Heart right ventricle (tissue), 16 donors: ENCODE data around the gene PCSK6. TPM values are rescaled to one million over a fixed set of nuclear protein-coding genes. Genes with fewer than 3 reads are reported as not detected.

Source experiments
- ATAC-seq, 8 donors: fragments of 200-7000 bp; cut with Tn5 transposase; one replicate each; pipeline ENCODE4 v1.9.1; 2020; ENCODE audit warnings: mild to moderate bottlenecking in 8 of 8, moderate library complexity in 8 of 8, moderate number of reproducible peaks in 1 of 8
- DNase-seq, 2 donors: peaks; one replicate each; pipeline ENCODE4 v3.0.0-alpha.2; 2020
- H3K27ac ChIP-seq, 10 donors: fragments of 200-600 bp; sonication (generic) in 2 of 10; one replicate each; pipeline versions ENCODE4 v1.5.0 to v1.8.0; 2020 to 2022; ENCODE audit warnings: mild to moderate bottlenecking in 3 of 10
- H3K27me3 ChIP-seq, 7 donors: fragments of 200-600 bp; one replicate each; pipeline ENCODE4 v1.8.0; 2021 to 2022; ENCODE audit warnings: mild to moderate bottlenecking in 2 of 7
- H3K36me3 ChIP-seq, 9 donors: fragments of 200-600 bp; sonication (generic) in 1 of 9; one replicate each; pipeline versions ENCODE4 v1.5.0 to v1.8.0; 2020 to 2022; ENCODE audit warnings: mild to moderate bottlenecking in 2 of 9
- H3K4me1 ChIP-seq, 9 donors: fragments of 200-600 bp; sonication (generic) in 1 of 9; one replicate each; pipeline versions ENCODE4 v1.5.0 to v1.8.0; 2020 to 2022; ENCODE audit warnings: mild to moderate bottlenecking in 4 of 9
- H3K4me3 ChIP-seq, 10 donors: fragments of 200-600 bp; sonication (generic) in 2 of 10; one replicate each; pipeline versions ENCODE4 v1.5.0 to v1.8.0; 2020 to 2022; ENCODE audit warnings: mild to moderate bottlenecking in 7 of 10, moderate library complexity in 2 of 10
- H3K9me3 ChIP-seq, 11 donors: fragments of 200-600 bp in 10 of 11; sonication (generic) in 2 of 11; one replicate each; pipeline versions ENCODE4 v1.5.0 to v1.8.0; 2013 to 2022; ENCODE audit warnings: mild to moderate bottlenecking in 2 of 11, control low read depth in 1 of 11, moderate library complexity in 1 of 11
- CTCF ChIP-seq, 9 donors: fragments of 200-600 bp; sonication (generic) in 2 of 9; IDR thresholded peaks; one replicate each; pipeline versions ENCODE4 v1.5.0 to v1.8.0; 2021 to 2022; ENCODE audit warnings: antibody characterized with exemption in 9 of 9, mild to moderate bottlenecking in 5 of 9, moderate library complexity in 1 of 9
- WGBS, 2 donors: extraction: QIAGEN DNeasy Blood & Tissue Kit; methylation state at CpG; one replicate each; pipeline ENCODE4 v1.1.7; 2013; ENCODE audit warnings: inconsistent platforms in 1 of 2; 5-methylcytosine and 5-hydroxymethylcytosine counted together
- intact Hi-C, 10 donors: fragments of 100-400 bp; cut with DNase I; formaldehyde crosslinking; loops; one replicate each; pipeline versions ENCODE4 v1.11.1 to v1.14.2; 2022
- polyA plus RNA-seq, 2 donors: library from polyadenylated mRNA; stranded (reverse); fragments of 200-250 nt; gene quantifications; one replicate each; pipeline ENCODE4 v1.2.3, GENCODE V29; 2013
- total RNA-seq, 10 donors: library from RNA; stranded (reverse); fragmentation: NEBNext Ultra II Directional in 3 of 10; extraction: Animal tissue kit (Norgen Biotek cat#: 25700) in 3 of 10; gene quantifications; one replicate each; pipeline versions ENCODE4 v1.2.1 to v1.2.4, GENCODE V29; 2021 to 2023
- donor health status: Arrhythmogenic right ventricular cardiomyopathy.
- donor health status: ischemic (EF 13 %, LVEDD 7.1; RV severe dilation, severe dysfunction).
- donor health status: healthy with polysubstance abuse.
- donor health status: DM: no; HTN: yes; CAD: no.
- donor health status: DM: no; HTN: no; CAD: no.
- donor health status: ischemic (EF 25% LVEDD 6.9; RV normal size, moderate dysfunction).
- donor health status: ischemic (EF 25% LVEDD 5.7; RV mildly dilated, moderate dysfunction).
- donor health status: healthy.
- donor health status: DM: yes; HTN: yes; CAD: no.
- donor health status: Ischemic cardiomyopathy.
- donor health status: ischemic (EF 35%, LVEDD 5.7; RV mildly dilated, moderate dysfunction).
- donor health status: nonischemic (EF 11% LVEDD 7.7; RV severe dilation, severe dysfunction).
- donor health status: DM: yes; HTN: yes; CAD: no.
- donor health status: PGD.
- donor health status: ischemic (EF 29% LVEDD 5.4; RV normal size, mild dysfunction).
- donor health status: nonischemic (EF 23%, LVEDD 6.1; RV moderate dilation, normal function).

PCSK6 gene
- total and polyA plus RNA-seq, 12 donors: 4.6 to 34.0 (median 21.7) TPM

GRCh38 chr15:101411085-101411484 lies 78.4 kb downstream of the PCSK6 start:
- intact Hi-C loops: loop anchor here in 1 of 10 donors (5.0 kb wide), 1 partner anchor 49 kb away; no protein-coding TSS in a partner anchor
- WGBS, 2 donors: 84 to 89% methylated on average over 12 of the region's 12 CpGs
- DNase-seq (no peak), ATAC-seq (no peak)
- Histone ChIP-seq H3K27ac (no peak overlapping the region), H3K36me3 (peaks cover 0 to 20% (median 0%) of the 10 kb centered on the region in 9 donors), H3K9me3 (no peaks in the 10 kb centered on the region), H3K27me3 (no peaks in the 10 kb centered on the region), H3K4me1 (no peaks in the 10 kb centered on the region), H3K4me3 (no peak overlapping the region)
- TF ChIP-seq CTCF (IDR thresholded peaks at IDR 0.05): no peak

DNA sequence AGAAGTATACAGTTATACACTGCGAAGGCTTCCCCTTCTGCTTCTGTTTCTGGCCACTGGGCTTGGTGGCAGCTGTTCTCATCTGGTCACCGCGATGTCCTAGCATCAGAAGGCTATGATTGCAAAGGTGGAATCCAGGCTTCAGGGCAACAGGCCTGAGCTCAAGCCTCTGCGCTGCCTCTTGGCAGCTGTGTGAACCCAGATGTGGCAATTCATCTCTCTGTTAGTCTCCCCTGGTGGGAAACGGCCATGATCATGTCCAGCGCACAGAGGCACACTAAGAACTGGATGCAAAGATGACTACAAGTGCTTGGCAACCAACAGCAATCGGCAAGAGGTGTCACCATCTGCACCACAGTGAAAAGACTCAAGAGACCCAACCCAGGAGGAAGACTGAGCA lies 78.9 kb downstream of the PCSK6 start:
- Histone ChIP-seq H3K27me3 (no peaks in the 10 kb centered on the region), H3K36me3 (peaks cover 0 to 20% (median 0%) of the 10 kb centered on the region in 9 donors), H3K9me3 (no peaks in the 10 kb centered on the region), H3K4me3 (no peak overlapping the region), H3K27ac (no peak overlapping the region), H3K4me1 (no peaks in the 10 kb centered on the region)
- ATAC-seq (no peak), DNase-seq (no peak)
- WGBS, 2 donors: 88 to 90% methylated on average over 7 of the region's 7 CpGs
- no peak for TF ChIP-seq CTCF (IDR thresholded peaks at IDR 0.05)
- intact Hi-C loops: loop anchor here in 1 of 10 donors (5.0 kb wide), 1 partner anchor 48 kb away; no protein-coding TSS in a partner anchor

GRCh38 chr15:101409621-101410020 lies 79.9 kb downstream of the PCSK6 start:
- DNase-seq (no peak), ATAC-seq (no peak)
- no peak for TF ChIP-seq CTCF (IDR thresholded peaks at IDR 0.05)
- Histone ChIP-seq H3K27ac (no peak overlapping the region), H3K4me3 (no peak overlapping the region), H3K36me3 (peaks cover 0 to 20% (median 0%) of the 10 kb centered on the region in 9 donors), H3K27me3 (no peaks in the 10 kb centered on the region), H3K9me3 (no peaks in the 10 kb centered on the region), H3K4me1 (no peaks in the 10 kb centered on the region)
- intact Hi-C loops: loop anchor here in 1 of 10 donors (5.0 kb wide), 1 partner anchor 47 kb away; no protein-coding TSS in a partner anchor
- WGBS, 2 donors: 96 to 99% methylated on average over 4 of the region's 4 CpGs

DNA sequence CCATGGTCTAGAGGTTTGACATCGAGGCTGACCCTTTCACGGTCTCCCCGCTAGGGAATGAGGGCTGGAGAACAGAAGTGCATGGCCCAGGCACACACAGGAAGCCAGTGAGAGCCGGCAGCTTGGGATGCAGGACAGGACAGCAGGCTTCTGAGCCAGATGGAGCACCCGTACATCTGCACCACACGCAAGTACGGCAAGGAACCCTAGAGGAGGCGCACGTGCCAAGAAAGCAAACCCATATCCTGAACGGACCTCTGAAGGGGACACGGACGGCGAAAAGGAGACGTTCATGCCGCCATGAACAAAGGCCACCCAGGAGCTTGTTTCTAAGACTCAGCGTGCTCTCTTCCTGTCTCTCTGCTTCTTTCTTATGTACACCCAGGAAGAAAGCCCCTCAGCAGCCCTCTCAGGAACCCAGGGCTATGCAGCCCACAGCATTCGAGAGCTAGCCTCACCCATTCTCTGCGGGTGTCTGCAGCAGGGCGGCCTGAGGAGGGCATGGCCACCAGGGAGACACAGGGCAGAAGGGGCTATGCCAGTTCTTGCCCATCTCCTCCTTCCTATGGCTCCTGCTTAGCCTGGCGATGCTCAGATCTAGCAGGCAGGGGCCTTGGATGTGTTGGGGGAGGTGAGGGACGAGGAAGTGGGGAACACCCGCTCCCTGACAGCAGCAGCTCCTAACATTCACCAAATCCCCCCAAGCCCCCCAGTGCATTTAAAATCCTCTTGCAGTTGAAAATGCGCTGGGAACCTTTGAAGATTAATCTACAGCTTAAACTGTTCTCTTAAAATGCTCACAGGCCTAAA lies 81.3 kb downstream of the PCSK6 start:
- 92 to 94% methylated on average over 23 of the region's 23 CpGs for WGBS, 2 donors
- DNase-seq: no peak
- ATAC-seq: no peak
- H3K36me3 ChIP-seq: peaks cover 0 to 20% (median 0%) of the 10 kb centered on the region in 9 donors
- no peak for TF ChIP-seq CTCF (IDR thresholded peaks at IDR 0.05)
- no peaks in the 10 kb centered on the region for H3K9me3 ChIP-seq
- H3K4me1 ChIP-seq: no peaks in the 10 kb centered on the region
- H3K4me3 ChIP-seq: no peak overlapping the region
- no peaks in the 10 kb centered on the region for H3K27me3 ChIP-seq
- intact Hi-C loops: no loop called here
- H3K27ac ChIP-seq: no peak overlapping the region
